CD4-positive, alpha-beta T cell treated with Interleukin-15 for 4 hours (primary cell): ENCODE data around the gene GRIK2.
"Not testable (repeated sequence)": the region's sequence is repeated elsewhere in the genome, so short reads cannot be mapped to it uniquely, and the experiment has no call there.

Experiments
- DNase-seq: peaks from one replicate; pipeline ENCODE4 v3.0.0-alpha.2; 2020; ENCODE audit warnings: low spot score

The GRIK2 gene

DNA sequence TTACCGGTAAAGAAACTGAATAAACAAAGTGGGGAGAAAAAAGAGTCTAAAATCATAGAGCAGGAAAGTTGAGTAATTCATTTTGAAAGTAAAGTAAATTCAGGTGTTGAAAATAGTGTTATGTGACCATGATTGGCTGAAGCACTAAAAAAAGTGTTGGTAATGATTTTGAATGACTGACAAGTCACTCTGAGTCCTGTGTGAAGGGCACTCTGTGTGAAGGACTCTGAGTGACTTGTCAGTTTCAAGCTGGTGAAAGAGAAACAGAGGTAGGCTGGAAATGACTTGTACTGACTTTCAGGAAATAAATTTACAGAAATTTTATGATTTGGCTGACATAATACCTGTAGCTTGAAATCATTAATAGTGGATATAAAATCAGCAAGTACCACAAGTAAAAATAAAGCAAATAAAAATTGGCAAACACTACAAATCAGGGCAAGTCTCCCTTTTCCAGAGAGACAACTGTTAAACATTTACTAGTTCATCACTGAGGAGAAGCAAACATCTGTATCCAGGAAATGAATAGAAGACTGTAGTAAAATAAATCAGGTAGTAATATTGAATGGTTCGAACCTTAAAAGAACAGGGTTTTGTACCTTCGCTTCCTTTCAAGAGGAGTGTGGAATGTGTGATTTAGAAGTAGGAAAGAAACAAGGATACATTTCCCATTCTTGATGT lies 630.6 kb downstream of the GRIK2 start:
- DNase-seq, result no peak

DNA sequence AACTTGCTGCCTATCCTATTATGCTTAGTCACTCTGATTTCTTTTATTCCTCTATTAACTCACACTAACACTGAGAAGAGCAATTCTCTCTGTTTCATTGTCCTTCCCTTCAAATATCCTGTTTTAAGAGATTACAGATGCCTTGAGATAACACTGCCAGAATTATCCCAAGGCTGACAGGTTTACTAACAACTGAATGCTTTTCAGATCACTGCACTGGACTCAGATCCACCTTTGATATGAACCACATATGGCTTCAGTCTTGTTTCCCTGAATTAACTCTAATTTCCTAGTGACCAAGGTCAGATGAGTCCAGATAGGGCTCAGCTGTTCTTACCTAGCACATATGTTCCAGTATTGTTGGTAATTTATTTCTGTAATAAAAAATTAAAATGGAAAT lies 633.1 kb downstream of the GRIK2 start:
- no peak for DNase-seq

DNA sequence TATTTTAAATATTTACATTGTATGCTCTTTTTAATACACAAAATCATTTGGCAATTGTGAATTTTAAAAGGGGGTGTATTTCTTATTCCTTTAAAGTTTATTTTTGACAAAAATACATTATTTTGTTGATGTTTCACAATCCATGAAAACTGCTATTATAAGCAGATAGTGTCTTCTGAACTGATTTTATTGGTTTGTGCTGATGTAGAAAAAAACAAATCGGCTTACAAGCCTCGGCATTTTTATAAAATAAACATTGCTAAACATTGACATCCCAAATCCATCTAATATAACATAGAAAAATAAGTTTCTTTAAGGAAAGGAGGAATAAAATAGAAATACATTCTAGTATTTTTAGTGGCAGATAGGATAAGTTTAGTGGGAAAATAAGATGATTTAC lies 634.7 kb downstream of the GRIK2 start:
- no peak for DNase-seq

DNA sequence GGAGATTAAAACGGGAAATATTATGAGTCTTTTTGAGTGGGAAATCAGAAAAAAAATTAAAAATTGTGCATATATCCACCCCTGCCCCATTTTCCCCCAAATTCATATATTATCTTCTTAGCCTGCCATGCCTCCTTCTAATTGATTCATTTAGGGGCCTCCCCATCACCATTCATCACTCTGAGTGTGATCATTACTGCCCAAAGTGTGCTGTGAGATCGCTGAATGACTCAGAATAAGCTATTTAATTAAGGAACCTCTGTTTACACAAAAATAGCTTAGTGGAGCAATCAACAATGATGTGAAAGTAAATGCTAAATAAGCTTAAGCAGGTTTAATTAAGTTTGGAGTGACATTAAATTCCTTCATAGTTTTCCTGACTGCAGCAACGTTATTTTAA lies 645.5 kb downstream of the GRIK2 start:
- DNase-seq, result no peak

DNA sequence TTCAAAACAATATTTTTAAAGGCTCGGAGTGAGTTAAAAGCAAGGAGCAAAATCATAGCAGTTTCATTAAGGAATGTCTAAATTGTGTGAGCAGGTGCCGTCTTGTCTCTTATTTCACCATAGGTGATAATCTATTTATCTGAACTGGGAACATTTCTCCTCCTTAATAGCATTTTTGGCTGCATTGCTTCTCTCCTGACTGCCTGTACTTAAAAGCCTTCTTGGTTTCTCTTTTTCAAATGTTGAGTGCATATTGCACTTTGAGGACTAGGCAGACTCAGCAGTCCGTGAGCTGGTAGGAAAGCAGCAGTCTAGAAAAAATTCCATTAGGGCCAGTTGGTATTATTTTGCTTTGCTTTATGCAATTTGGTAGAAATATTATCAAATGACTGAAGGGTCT lies 645.9 kb downstream of the GRIK2 start:
- no peak for DNase-seq

DNA sequence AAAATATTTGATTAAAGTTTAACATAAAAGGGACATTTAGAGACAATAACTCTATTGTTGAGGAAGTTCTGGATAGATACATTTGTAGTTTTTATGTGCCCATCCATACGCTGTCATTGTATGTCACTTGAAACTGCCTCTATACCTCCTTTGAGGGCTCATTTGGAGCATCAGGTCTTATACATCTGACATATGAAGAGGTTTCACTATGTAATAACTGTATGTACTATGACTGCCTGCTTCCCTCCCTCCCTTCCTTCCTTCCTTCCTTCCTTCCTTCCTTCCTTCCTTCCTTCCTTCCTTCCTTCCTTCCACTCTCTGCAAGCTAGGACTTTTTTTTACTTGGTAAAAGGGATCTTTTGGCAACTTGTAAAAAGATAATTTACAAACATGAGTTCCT lies 657.5 kb downstream of the GRIK2 start:
- no peak for DNase-seq

DNA sequence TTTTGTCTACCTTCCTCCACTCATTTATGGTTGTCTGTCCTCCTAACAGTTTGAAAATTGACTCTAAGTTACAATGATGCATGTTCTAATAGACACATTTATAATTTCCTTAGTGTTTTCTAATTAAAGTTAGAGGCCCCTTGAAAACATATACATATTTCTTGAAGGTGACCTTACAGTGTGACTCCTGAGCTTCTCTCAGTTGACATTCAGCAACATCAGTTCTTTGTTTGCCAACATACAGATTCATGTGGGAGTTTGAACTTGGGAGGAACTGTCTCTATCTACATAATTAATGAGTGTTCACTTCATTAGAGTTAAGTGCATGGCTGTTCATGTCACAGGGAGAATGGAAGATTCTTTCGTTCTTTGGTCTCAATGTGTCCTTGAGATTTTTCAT lies 658.2 kb downstream of the GRIK2 start:
- no peak for DNase-seq

DNA sequence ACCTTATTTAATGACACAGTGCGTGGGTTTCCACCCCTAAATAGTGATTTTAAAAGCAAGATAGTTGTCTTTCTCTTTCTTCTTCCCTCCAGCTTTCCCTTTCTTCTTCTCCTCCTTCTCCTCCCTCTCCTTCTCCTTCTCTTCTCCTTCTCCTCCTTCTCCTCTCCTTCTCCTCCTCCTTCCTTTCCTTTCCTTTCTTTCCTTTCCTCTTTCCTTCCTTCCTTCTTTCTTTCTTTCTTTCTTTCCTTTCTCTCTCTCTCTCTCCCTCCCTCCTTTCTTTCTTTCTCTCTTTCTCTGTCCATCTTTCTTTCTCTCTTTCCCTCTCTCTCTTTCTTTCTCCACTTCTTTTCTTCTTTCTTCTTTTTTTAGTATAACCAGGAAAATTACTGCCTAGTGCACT lies 670.6 kb downstream of the GRIK2 start:
- no peak for DNase-seq

DNA sequence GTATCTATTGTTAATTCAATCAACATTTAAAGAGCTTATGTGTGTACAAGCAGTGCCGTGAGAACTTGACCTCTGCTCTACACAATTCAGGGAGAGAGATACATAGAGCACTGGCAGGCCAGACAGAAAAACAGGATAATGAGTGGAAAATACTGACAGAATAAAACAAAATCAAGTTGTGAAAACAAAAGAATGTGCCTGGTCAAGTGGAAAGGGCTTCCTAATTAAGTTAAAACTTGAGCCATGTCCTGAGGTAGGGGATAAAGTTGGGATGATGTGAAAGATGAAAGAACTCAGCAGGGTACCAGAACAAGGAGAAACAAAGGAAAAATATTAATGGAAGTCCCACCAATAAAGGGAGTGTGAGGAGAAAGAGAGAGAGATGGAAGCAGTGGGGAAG lies 672.8 kb downstream of the GRIK2 start:
- DNase-seq, result no peak

DNA sequence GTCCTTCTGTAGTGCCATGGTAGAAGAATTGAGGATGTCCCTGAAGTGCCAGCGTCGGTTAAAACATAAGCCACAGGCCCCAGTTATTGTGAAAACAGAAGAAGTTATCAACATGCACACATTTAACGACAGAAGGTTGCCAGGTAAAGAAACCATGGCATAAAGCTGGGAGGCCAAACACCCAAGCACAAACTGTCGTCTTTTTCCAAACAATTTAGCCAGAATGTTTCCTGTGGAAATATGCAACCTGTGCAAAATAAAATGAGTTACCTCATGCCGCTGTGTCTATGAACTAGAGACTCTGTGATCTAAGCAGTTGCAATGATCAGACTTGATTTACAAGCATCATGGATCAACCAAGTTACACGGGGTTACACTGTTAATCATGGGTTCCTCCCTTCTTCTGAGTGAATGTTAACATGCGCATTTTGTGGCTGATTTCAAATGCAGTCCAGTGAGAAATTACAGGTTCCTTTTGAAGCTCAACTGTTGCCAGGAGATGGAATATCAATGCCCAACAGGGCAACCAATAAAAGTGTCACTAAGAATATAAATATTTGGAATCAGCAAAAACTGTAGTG lies 674.9 kb downstream of the GRIK2 start:
- no peak for DNase-seq

DNA sequence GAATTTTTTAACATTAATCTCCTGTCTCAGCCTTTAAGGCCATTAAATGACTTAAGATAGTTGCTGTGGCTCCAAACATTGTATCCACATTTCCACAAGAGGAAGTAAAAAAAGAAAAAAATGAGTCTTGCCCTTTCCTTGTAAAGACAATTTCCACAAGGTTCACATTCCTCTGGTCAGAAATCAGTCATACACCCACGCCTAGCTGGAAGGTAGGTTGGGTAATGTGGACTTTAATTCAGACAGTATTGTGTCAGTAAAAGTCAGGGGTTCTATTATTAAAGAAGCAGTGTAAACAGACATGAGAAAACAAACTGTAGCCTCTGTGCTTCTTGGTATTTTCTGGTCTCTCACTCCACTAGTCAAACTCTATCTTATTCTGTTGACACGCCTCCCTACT lies 682.0 kb downstream of the GRIK2 start:
- no peak for DNase-seq

DNA sequence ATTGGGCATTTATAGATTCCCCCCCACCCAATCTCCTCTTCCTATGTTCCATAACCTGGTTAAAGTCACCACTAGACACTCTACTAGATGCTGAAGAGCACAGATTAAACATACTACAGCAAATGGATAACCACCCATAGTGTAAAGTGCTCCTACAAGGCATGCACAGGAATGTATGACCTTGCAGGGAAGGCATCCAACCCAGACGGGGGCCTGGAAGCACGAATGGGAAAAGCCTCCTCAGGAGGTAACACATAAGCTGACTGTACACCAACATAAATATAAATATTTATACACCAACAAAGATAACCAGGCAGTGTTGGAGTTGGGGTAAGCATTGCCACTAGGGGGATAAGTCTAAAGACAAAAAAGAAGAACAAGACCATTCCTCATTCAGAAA lies 691.7 kb downstream of the GRIK2 start:
- DNase-seq, result no peak

DNA sequence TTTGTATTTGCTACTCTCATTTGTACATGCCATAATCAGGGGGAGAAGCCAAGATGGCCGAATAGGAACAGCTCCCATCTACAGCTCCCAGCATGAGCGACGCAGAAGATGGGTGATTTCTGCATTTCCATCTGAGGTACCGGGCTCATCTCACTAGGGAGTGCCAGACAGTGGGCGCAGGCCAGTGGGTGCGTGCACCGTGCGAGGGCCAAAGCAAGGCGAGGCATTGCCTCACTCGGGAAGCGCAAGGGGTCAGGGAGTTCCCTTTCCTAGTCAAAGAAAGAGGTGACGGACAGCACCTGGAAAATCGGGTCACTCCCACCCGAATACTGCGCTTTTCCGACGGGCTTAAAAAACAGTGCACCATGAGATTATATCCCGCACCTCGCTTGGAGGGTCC lies 694.7 kb downstream of the GRIK2 start:
- not testable (repeated sequence) for DNase-seq

DNA sequence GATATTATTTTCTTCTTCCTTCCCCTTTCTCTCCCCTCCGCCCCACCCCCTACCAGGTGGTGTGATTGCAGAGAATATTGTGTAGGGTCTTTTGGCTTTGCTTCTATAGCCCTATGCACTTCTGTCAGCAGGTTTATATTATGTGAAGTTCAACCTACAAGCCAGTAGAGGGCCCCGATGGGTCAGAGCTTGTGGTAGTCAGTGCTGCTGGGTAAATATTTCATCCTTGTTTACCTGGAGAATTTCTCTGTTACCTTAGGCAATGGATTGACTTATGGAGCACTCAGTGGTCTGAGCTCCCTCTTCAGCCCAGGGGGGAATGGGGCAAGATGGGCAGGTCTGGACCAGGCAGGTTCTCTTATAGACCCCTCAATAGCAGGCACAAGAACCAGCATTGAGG lies 720.9 kb downstream of the GRIK2 start:
- DNase-seq, result no peak

DNA sequence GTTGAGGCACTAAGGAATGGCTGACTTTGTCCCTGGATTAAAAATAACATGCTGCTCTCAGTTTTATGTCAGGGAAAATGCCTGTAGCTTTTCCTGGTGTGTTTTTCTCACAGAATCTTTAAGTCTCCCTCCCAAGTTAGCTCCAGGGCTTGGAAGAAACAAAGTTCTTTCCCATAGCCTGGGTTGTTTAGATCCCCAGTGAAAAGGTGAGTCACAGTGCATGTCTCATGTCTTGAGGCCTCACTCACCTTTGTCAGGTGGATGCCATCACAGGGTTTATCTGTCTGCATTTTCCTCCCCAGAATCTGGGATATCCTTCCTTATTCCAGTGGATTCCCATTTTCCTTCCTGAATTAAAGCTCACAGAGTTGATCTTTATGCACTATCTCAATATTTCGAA lies 722.4 kb downstream of the GRIK2 start:
- no peak for DNase-seq

DNA sequence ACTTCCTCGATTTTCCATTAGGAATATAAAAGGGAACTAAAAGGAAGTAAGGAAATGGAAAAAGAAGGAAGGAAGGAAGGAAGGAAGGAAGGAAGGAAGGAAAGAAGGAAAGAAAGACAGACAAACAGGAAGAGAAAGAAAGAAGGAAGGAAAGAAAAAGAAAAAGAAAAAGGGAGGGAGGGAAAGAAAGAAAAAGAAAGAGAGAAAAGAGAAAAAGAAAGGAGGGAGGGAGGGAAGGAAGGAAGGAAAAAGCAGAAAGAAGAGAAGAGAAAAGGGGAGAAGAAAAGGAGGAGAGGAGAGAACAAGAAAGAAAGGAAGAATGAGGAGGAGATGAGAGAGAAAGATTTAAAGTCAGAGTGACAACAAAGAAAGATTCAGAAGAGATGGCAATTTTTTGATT lies 724.5 kb downstream of the GRIK2 start:
- no peak for DNase-seq
